ENCODE results near the gene TMEM125.

DNA sequence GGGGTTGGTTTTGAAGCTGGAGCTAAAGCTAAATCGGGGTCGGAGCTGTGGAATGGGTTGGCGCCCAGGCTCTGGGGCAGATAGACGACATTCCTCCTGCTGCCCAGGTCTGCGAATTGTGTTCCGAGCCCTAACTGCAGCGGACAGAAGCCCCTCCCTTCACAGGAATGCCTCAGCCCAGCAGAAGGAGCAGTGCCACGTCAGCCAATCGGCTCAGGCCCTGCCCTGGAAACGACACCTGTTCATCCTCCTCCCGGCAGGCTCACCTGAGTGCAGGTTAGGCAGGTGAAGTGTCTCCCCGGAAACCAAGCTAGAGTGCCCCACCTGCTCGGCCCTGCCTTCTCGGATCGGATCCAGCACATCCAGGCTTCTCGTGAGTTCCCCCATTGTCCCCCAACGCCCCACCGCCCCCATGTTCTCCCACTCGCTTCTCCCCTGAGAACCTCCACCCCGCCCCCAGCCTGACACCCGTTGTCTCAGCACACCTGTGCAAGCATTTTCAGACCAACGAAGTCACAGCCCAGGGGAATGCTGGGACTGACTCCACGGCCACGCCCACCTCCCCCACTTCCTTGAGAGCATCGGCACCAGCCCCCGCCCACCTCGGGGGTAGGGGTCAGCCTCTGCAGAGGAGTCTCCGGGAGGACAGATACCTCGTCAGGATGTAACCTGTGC lies 775 bp downstream of the TMEM125 start:
- TF ChIP-seq L3MBTL2 (IDR thresholded peaks at IDR 0.05), result no peak
- TF ChIP-seq, protein P1, sequence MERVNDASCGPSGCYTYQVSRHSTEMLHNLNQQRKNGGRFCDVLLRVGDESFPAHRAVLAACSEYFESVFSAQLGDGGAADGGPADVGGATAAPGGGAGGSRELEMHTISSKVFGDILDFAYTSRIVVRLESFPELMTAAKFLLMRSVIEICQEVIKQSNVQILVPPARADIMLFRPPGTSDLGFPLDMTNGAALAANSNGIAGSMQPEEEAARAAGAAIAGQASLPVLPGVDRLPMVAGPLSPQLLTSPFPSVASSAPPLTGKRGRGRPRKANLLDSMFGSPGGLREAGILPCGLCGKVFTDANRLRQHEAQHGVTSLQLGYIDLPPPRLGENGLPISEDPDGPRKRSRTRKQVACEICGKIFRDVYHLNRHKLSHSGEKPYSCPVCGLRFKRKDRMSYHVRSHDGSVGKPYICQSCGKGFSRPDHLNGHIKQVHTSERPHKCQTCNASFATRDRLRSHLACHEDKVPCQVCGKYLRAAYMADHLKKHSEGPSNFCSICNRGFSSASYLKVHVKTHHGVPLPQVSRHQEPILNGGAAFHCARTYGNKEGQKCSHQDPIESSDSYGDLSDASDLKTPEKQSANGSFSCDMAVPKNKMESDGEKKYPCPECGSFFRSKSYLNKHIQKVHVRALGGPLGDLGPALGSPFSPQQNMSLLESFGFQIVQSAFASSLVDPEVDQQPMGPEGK (CRISPR knock-in tag; IDR thresholded peaks at IDR 0.05; ENCODE audit: borderline replicate concordance), result no peak
- peak; percentile 22; the same call in 1 of the 2 replicates for TF ChIP-seq PHF8 (IDR thresholded peaks at IDR 0.05; ENCODE audit: borderline replicate concordance, low read length)
- TF ChIP-seq RBM14 (IDR thresholded peaks at IDR 0.05; ENCODE audit: borderline replicate concordance, insufficient read depth, low read depth, low read length), result no peak
- no peak for TF ChIP-seq MYNN (IDR thresholded peaks at IDR 0.05)
- TF ChIP-seq MYNN (CRISPR knock-in tag; IDR thresholded peaks at IDR 0.05), result no peak
- no peak for TF ChIP-seq HNRNPL (IDR thresholded peaks at IDR 0.05; ENCODE audit: low read depth, low read length)
- no peak for TF ChIP-seq BRD4 (IDR thresholded peaks at IDR 0.05)
- TF ChIP-seq MXI1 (IDR thresholded peaks at IDR 0.05; ENCODE audit: low read depth, low read length), result no peak
- TF ChIP-seq, protein P2, sequence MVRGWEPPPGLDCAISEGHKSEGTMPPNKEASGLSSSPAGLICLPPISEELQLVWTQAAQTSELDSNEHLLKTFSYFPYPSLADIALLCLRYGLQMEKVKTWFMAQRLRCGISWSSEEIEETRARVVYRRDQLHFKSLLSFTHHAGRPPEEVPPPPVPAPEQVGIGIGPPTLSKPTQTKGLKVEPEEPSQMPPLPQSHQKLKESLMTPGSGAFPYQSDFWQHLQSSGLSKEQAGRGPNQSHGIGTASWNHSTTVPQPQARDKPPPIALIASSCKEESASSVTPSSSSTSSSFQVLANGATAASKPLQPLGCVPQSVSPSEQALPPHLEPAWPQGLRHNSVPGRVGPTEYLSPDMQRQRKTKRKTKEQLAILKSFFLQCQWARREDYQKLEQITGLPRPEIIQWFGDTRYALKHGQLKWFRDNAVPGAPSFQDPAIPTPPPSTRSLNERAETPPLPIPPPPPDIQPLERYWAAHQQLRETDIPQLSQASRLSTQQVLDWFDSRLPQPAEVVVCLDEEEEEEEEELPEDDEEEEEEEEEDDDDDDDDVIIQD (CRISPR knock-in tag; IDR thresholded peaks at IDR 0.05), result no peak
- TF ChIP-seq, protein P3, sequence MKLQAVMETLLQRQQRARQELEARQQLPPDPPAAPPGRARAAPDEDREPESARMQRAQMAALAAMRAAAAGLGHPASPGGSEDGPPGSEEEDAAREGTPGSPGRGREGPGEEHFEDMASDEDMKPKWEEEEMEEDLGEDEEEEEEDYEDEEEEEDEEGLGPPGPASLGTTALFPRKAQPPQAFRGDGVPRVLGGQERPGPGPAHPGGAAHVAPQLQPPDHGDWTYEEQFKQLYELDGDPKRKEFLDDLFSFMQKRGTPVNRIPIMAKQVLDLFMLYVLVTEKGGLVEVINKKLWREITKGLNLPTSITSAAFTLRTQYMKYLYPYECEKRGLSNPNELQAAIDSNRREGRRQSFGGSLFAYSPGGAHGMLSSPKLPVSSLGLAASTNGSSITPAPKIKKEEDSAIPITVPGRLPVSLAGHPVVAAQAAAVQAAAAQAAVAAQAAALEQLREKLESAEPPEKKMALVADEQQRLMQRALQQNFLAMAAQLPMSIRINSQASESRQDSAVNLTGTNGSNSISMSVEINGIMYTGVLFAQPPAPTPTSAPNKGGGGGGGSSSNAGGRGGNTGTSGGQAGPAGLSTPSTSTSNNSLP (IDR thresholded peaks at IDR 0.05; ENCODE audit: borderline replicate concordance, low read depth, low read length), result no peak
